K562 (cell line): ENCODE measurements around the gene GADD45G. TPM values are rescaled to one million over a fixed set of nuclear protein-coding genes. Genes with fewer than 3 reads are reported as not detected.

ENCODE experiments used
- SRSF1 ChIP-seq: fragments of 200-400 bp; formaldehyde crosslinking; IDR thresholded peaks from 2 replicates; pipeline ENCODE4 v1.6.1; 2017; ENCODE audit warnings: mild to moderate bottlenecking, low read depth, low read length, moderate library complexity
- polyA plus RNA-seq, 8 experiments: library from polyadenylated mRNA; depleted of rRNA in 4 of 8; stranded (reverse) in 5 of 8; unstranded in 3 of 8; fragments of >200 nt; fragmentation: Nextera tagmentation in 2 of 8; fragmentation: Illumina TruSeq in 1 of 8; extraction: Ambion mirVana in 2 of 8; extraction: Trizol in 1 of 8; gene quantifications; 2 replicates each; pipeline versions ENCODE4 v1.2.1 to v1.2.3, GENCODE V29; 2011 to 2014; ENCODE audit warnings: inconsistent platforms in 1 of 8, missing spikeins in 1 of 8
- total RNA-seq, 7 experiments: library from RNA; depleted of rRNA in 6 of 7; stranded (reverse); fragments of >200 nt in 6 of 7; fragmentation: Illumina TruSeq in 2 of 7; extraction: Trizol in 2 of 7; gene quantifications; 2 replicates each; pipeline versions ENCODE4 v1.2.1 to v1.2.3, GENCODE V29; 2011 to 2021; ENCODE audit warnings: low replicate concordance in 1 of 7
- TF ChIP-seq, protein P1 (sequence below), 2 experiments: fragments of 450-650 bp in 1 of 2; sonication (generic) in 1 of 2; formaldehyde crosslinking in 1 of 2; IDR thresholded peaks; 2 replicates each; pipeline versions ENCODE4 v1.7.1 to v1.9.0; 2016 to 2022; ENCODE audit warnings: inconsistent platforms in 1 of 2, mild to moderate bottlenecking in 1 of 2, missing genetic modification reagents in 1 of 2

The GADD45G gene
- total and polyA plus RNA-seq, 9 of the 15 experiments (the other 6 are each of a cell fraction or from before 2014, with no cell fraction given) = 0.20 to 0.34 TPM; not detected in 7

DNA sequence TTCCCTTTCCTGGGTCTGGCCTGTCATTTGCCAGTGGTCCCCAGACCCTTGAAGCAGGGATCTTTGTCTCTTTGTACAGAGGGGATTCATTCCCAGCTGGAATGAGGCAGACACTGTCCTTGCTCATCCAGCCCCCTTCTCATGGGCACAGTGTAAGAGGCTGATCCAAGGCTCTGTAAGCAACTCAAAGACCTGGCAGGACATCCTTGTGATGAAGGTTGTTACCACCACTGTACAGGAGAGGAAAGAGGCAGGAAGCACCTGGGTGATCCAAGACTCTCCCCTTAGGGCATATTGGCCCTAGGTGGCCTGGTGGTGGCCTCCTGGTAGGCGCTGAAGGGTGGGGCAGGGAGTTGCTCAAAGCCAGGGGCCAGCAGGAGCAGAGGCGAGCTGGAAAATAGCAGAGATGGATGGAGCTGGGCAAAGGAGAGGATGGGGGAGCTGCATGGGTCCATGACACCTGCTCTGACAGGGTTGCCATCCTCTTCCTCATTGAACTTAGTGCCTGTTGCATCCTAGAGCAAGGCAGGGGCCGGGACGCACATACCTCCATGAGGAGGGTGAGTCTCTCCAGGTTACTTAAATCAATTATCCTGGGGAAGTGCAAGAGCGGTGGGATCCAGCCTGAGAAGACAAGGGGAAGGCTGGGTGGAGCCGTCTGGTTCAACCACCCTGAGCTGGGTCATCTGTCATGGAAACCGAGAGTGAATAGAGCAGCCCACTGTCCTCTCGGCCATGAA, 9.8 kb upstream of the GADD45G start (continued):
- TF ChIP-seq, protein P1, sequence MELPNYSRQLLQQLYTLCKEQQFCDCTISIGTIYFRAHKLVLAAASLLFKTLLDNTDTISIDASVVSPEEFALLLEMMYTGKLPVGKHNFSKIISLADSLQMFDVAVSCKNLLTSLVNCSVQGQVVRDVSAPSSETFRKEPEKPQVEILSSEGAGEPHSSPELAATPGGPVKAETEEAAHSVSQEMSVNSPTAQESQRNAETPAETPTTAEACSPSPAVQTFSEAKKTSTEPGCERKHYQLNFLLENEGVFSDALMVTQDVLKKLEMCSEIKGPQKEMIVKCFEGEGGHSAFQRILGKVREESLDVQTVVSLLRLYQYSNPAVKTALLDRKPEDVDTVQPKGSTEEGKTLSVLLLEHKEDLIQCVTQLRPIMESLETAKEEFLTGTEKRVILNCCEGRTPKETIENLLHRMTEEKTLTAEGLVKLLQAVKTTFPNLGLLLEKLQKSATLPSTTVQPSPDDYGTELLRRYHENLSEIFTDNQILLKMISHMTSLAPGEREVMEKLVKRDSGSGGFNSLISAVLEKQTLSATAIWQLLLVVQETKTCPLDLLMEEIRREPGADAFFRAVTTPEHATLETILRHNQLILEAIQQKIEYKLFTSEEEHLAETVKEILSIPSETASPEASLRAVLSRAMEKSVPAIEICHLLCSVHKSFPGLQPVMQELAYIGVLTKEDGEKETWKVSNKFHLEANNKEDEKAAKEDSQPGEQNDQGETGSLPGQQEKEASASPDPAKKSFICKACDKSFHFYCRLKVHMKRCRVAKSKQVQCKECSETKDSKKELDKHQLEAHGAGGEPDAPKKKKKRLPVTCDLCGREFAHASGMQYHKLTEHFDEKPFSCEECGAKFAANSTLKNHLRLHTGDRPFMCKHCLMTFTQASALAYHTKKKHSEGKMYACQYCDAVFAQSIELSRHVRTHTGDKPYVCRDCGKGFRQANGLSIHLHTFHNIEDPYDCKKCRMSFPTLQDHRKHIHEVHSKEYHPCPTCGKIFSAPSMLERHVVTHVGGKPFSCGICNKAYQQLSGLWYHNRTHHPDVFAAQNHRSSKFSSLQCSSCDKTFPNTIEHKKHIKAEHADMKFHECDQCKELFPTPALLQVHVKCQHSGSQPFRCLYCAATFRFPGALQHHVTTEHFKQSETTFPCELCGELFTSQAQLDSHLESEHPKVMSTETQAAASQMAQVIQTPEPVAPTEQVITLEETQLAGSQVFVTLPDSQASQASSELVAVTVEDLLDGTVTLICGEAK (IDR thresholded peaks at IDR 0.05) = no peak
- TF ChIP-seq, protein P1 (CRISPR knock-in tag; IDR thresholded peaks at IDR 0.05) = no peak
- no peak for TF ChIP-seq SRSF1
- TF ChIP-seq, all 486 proteins: peak for 0
